H1 (cell line): Measurements from ENCODE around the gene NUDT19. TPM values are rescaled to one million over a fixed set of nuclear protein-coding genes. Genes with fewer than 3 reads are reported as not detected.
"Not testable (repeated sequence)": the region's sequence is repeated elsewhere in the genome, so short reads cannot be mapped to it uniquely, and the experiment has no call there.

Experiments
- CTCF ChIA-PET: fragments of 300-600 bp; sonication (Branson Sonifier 250); formaldehyde crosslinking; loops from one replicate; lab custom pipeline; 2021; ENCODE audit not compliant: partially characterized antibody; lab: Charles Lee
- POLR2A ChIA-PET: fragments of 300-600 bp; sonication (Branson Sonifier 250); formaldehyde crosslinking; loops from one replicate; lab custom pipeline; 2021; ENCODE audit warnings: inconsistent platforms; ENCODE audit not compliant: partially characterized antibody; lab: Charles Lee
- DNase-seq, 2 experiments: peaks; one replicate each; pipeline versions ENCODE4 v3.0.0 to v3.0.0-alpha.2; 2010 to 2022; ENCODE audit warnings: low spot score in 2 of 2, low read depth in 1 of 2, mixed read lengths in 1 of 2
- FAIRE-seq: peaks from 2 replicates; lab custom pipeline; 2011; peaks lifted over from hg19 to GRCh38; lab: Jason Lieb, UNC
- H2AFZ ChIP-seq: 2 replicates; pipeline ENCODE4 v1.8.1; 2012; ENCODE audit warnings: low read length, inconsistent platforms
- H2AK5ac ChIP-seq: 2 replicates; pipeline ENCODE4 v1.6.1; 2013; ENCODE audit warnings: low read depth, low read length
- H2BK120ac ChIP-seq: replicated peaks from 2 replicates; pipeline ENCODE3; 2013; ENCODE audit warnings: low read depth, low read length, inconsistent platforms
- H2BK12ac ChIP-seq: 2 replicates; pipeline ENCODE4 v1.6.1; 2013; ENCODE audit warnings: low read depth, low read length
- H2BK15ac ChIP-seq: 2 replicates; pipeline ENCODE4 v1.6.1; 2013; ENCODE audit warnings: low read length
- H2BK20ac ChIP-seq: 2 replicates; pipeline ENCODE4 v1.6.1; 2013; ENCODE audit warnings: low read length
- H2BK5ac ChIP-seq: 2 replicates; pipeline ENCODE4 v1.6.1; 2013; ENCODE audit warnings: low read depth, low read length
- H3K14ac ChIP-seq: 2 replicates; pipeline ENCODE4 v1.6.1; 2013; ENCODE audit warnings: inconsistent platforms; ENCODE audit not compliant: insufficient read length
- H3K18ac ChIP-seq: 2 replicates; pipeline ENCODE4 v1.6.1; 2013; ENCODE audit warnings: low read length; ENCODE audit errors: extremely low read depth
- H3K23ac ChIP-seq: 2 replicates; pipeline ENCODE4 v1.6.1; 2013; ENCODE audit warnings: inconsistent platforms; ENCODE audit not compliant: insufficient read length
- H3K23me2 ChIP-seq: 2 replicates; pipeline ENCODE4 v1.6.1; 2013; ENCODE audit warnings: low read depth, low read length
- H3K27ac ChIP-seq: 2 replicates; pipeline ENCODE4 v1.6.1; 2011; ENCODE audit warnings: low read depth, low read length, inconsistent platforms
- H3K27me3 ChIP-seq, 4 experiments: replicated peaks in 1 of 4; 1 replicate in 1 of 4; 2 replicates in 3 of 4; pipeline versions ENCODE4 v1.6.1 to v1.8.1; 2011 to 2013; ENCODE audit warnings: low read length in 3 of 4, mild to moderate bottlenecking in 3 of 4, inconsistent platforms in 2 of 4, mixed read lengths in 2 of 4, moderate library complexity in 1 of 4; ENCODE audit not compliant: control insufficient read depth in 3 of 4, insufficient read depth in 3 of 4; ENCODE audit errors: extremely low read depth in 1 of 4
- H3K36me3 ChIP-seq, 4 experiments: 2 replicates each; pipeline versions ENCODE4 v1.6.1 to v1.8.1; 2011 to 2013; ENCODE audit warnings: mild to moderate bottlenecking in 4 of 4, low read length in 3 of 4, moderate library complexity in 2 of 4, control low read depth in 1 of 4, inconsistent platforms in 1 of 4; ENCODE audit not compliant: insufficient read depth in 4 of 4, control insufficient read depth in 2 of 4
- H3K4ac ChIP-seq: replicated peaks from 2 replicates; pipeline ENCODE3; 2013; ENCODE audit warnings: low read length, low read depth, mixed read lengths, inconsistent platforms; ENCODE audit not compliant: insufficient read length
- H3K4me1 ChIP-seq, 4 experiments: replicated peaks in 1 of 4; 1 replicate in 1 of 4; 2 replicates in 3 of 4; pipeline versions ENCODE4 v1.6.1 to v1.8.1; 2011 to 2013; ENCODE audit warnings: low read length in 3 of 4, inconsistent platforms in 2 of 4, mixed read lengths in 1 of 4; ENCODE audit not compliant: insufficient read depth in 4 of 4, control insufficient read depth in 3 of 4
- H3K4me2 ChIP-seq, 2 experiments: 2 replicates each; pipeline versions ENCODE4 v1.6.1 to v1.8.1; 2011 to 2013; ENCODE audit warnings: low read depth in 2 of 2, low read length in 2 of 2, control low read depth in 1 of 2, inconsistent platforms in 1 of 2, mild to moderate bottlenecking in 1 of 2; ENCODE audit not compliant: insufficient read depth in 1 of 2
- H3K4me3 ChIP-seq, 4 experiments: fragments of 200-600, 300-600 bp in 1 of 4; sonication (generic), shearing (Covaris generic), sonication (Bioruptor Twin) in 1 of 4; 2 replicates each; pipeline versions ENCODE4 v1.5.1 to v1.8.1; 2011 to 2016; ENCODE audit warnings: low read length in 4 of 4, low read depth in 3 of 4, control low read depth in 2 of 4, inconsistent platforms in 2 of 4, mild to moderate bottlenecking in 2 of 4, mixed read lengths in 1 of 4, moderate library complexity in 1 of 4; ENCODE audit not compliant: insufficient read depth in 2 of 4; ENCODE audit errors: extremely low read depth in 1 of 4
- H3K56ac ChIP-seq: replicated peaks from 2 replicates; pipeline ENCODE3; 2013; ENCODE audit warnings: low read depth, mild to moderate bottlenecking, mixed read lengths, low read length, inconsistent platforms; ENCODE audit not compliant: insufficient read length
- H3K79me1 ChIP-seq: 2 replicates; pipeline ENCODE4 v1.6.1; 2013; ENCODE audit warnings: low read depth, low read length, control low read depth
- H3K79me2 ChIP-seq, 2 experiments: 2 replicates each; pipeline versions ENCODE4 v1.6.1 to v1.8.1; 2012 to 2013; ENCODE audit warnings: low read length in 2 of 2, mild to moderate bottlenecking in 2 of 2, inconsistent platforms in 1 of 2; ENCODE audit not compliant: insufficient read depth in 2 of 2, control insufficient read depth in 1 of 2
- H3K9ac ChIP-seq, 4 experiments: replicated peaks in 1 of 4; 1 replicate in 1 of 4; 2 replicates in 3 of 4; pipeline versions ENCODE4 v1.6.1 to v1.8.1; 2011 to 2013; ENCODE audit warnings: low read depth in 3 of 4, low read length in 3 of 4, control low read depth in 2 of 4, mild to moderate bottlenecking in 2 of 4, moderate library complexity in 2 of 4, inconsistent platforms in 1 of 4; ENCODE audit errors: extremely low read depth in 1 of 4
- H3K9me3 ChIP-seq, 2 experiments: 2 replicates each; pipeline versions ENCODE4 v1.6.1 to v1.8.1; 2012 to 2013; ENCODE audit warnings: mild to moderate bottlenecking in 2 of 2, moderate library complexity in 2 of 2, control low read depth in 1 of 2, inconsistent platforms in 1 of 2, low read depth in 1 of 2, low read length in 1 of 2, mixed read lengths in 1 of 2; ENCODE audit not compliant: insufficient read depth in 2 of 2
- H4K20me1 ChIP-seq, 2 experiments: replicated peaks in 1 of 2; 2 replicates each; pipeline versions ENCODE3 to v1.8.1; 2011 to 2013; ENCODE audit warnings: inconsistent platforms in 2 of 2, low read length in 2 of 2, mild to moderate bottlenecking in 1 of 2; ENCODE audit not compliant: insufficient read depth in 2 of 2, control insufficient read depth in 1 of 2
- H4K5ac ChIP-seq: 2 replicates; pipeline ENCODE4 v1.6.1; 2013; ENCODE audit warnings: low read length, low read depth, mixed read lengths, inconsistent platforms; ENCODE audit not compliant: insufficient read length
- H4K8ac ChIP-seq: 2 replicates; pipeline ENCODE4 v1.8.0; 2013; ENCODE audit warnings: mild to moderate bottlenecking, moderate library complexity, low read length, inconsistent platforms; ENCODE audit not compliant: insufficient read depth; ENCODE audit errors: extremely low read depth
- H4K91ac ChIP-seq: replicated peaks from 2 replicates; pipeline ENCODE3; 2013; ENCODE audit warnings: low read length, mixed read lengths, inconsistent platforms; ENCODE audit not compliant: insufficient read length
- WGBS, 2 experiments: shearing (Covaris generic) in 1 of 2; methylation state at CpG; one replicate each; pipeline versions ENCODE4 v1.1.6 to v1.1.7; 2013 to 2015; ENCODE audit warnings: low lambda C conversion rate in 2 of 2, mixed read lengths in 2 of 2, inconsistent platforms in 1 of 2, low coverage in 1 of 2, missing lambda C conversion rate in 1 of 2; ENCODE audit not compliant: insufficient replicate concordance in 2 of 2, insufficient coverage in 1 of 2, insufficient read length in 1 of 2; ENCODE audit errors: extremely low coverage in 1 of 2, missing lambda C conversion rate in 1 of 2; 5-methylcytosine and 5-hydroxymethylcytosine counted together
- polyA plus RNA-seq, 7 experiments: library from polyadenylated mRNA; depleted of rRNA in 3 of 7; stranded (reverse) in 5 of 7; unstranded in 2 of 7; fragments of >200 nt in 5 of 7; fragments of 200-250 nt in 2 of 7; gene quantifications; 1 replicate in 5 of 7; 2 replicates in 1 of 7; 4 replicates in 1 of 7; pipeline versions ENCODE4 v1.2.1 to v1.2.3, GENCODE V29; 2011 to 2013; ENCODE audit warnings: missing spikeins in 2 of 7, mixed read lengths in 2 of 7
- total RNA-seq: library from RNA; stranded (reverse); fragmentation: NEBNext Ultra II Directional; extraction: Animal tissue kit (Norgen Biotek cat#: 25700); gene quantifications from 2 replicates; pipeline ENCODE4 v1.2.1, GENCODE V29; 2021

NUDT19 gene
- total and polyA plus RNA-seq, 2 of the 8 experiments (the other 6 are each of a cell fraction or from before 2014, with no cell fraction given), result 2.0 to 3.3 TPM

- POLR2A ChIA-PET, H3K4me3 ChIP-seq, CTCF ChIA-PET: not testable (repeated sequence)
Measured at GRCh38 chr19:32694316-32694715, 2.7 kb downstream of the NUDT19 start.

GRCh38 chr19:32694851-32695250 lies 3.2 kb downstream of the NUDT19 start:
- H3K4ac ChIP-seq, H3K9ac ChIP-seq, H2AFZ ChIP-seq, CTCF ChIA-PET, H2AK5ac ChIP-seq, H3K36me3 ChIP-seq, H4K20me1 ChIP-seq, H2BK15ac ChIP-seq, H4K91ac ChIP-seq, H3K9me3 ChIP-seq, H3K14ac ChIP-seq, H3K27ac ChIP-seq, H3K4me3 ChIP-seq, H2BK120ac ChIP-seq, H3K56ac ChIP-seq, H2BK12ac ChIP-seq, POLR2A ChIA-PET, H2BK5ac ChIP-seq, H4K5ac ChIP-seq, H3K18ac ChIP-seq, DNase-seq, H3K23ac ChIP-seq, H3K79me1 ChIP-seq, FAIRE-seq, H3K23me2 ChIP-seq, H3K4me1 ChIP-seq, H4K8ac ChIP-seq, H3K79me2 ChIP-seq, H3K4me2 ChIP-seq, H2BK20ac ChIP-seq: not testable (repeated sequence)
- WGBS, 2 experiments, result 94% methylated on average over 2 of the region's 2 CpGs; no CpG with 5 or more reads in 1 of the 2 experiments
- H3K27me3 ChIP-seq, result peaks cover 0 to 21% (median 10%) of the 10 kb centered on the region in 4 experiments; a peak in 6 of 7 replicates

More at GRCh38 chr19:32694316-32694715, 2.7 kb downstream of the NUDT19 start:
- not testable (repeated sequence) for H4K8ac ChIP-seq, H2BK15ac ChIP-seq, H3K4me1 ChIP-seq, H2BK120ac ChIP-seq, H4K91ac ChIP-seq, H3K9me3 ChIP-seq, H3K79me2 ChIP-seq, H2AK5ac ChIP-seq, H3K4me2 ChIP-seq, H3K4ac ChIP-seq, H4K5ac ChIP-seq, H3K56ac ChIP-seq, H3K14ac ChIP-seq, H3K9ac ChIP-seq, H2AFZ ChIP-seq, H3K36me3 ChIP-seq, DNase-seq, H2BK5ac ChIP-seq, H4K20me1 ChIP-seq, FAIRE-seq, H3K23me2 ChIP-seq, H3K79me1 ChIP-seq, H3K23ac ChIP-seq, H3K27ac ChIP-seq, H2BK20ac ChIP-seq, H3K18ac ChIP-seq, H2BK12ac ChIP-seq
- peaks cover 0 to 21% (median 10%) of the 10 kb centered on the region in 4 experiments; a peak in 6 of 7 replicates for H3K27me3 ChIP-seq
- WGBS, 2 experiments, result 90% methylated on average over 2 of the region's 2 CpGs; no CpG with 5 or more reads in 1 of the 2 experiments
